A549 (cell line): ENCODE data around the gene CEP128.

Experiments used
- CBX2 ChIP-seq: fragments of 200-600 bp; sonication (generic); IDR thresholded peaks from 2 replicates; pipeline ENCODE4 v1.6.1; 2016; ENCODE audit warnings: low read depth, mild to moderate bottlenecking, borderline replicate concordance
- CEBPB ChIP-seq, 2 experiments: fragments of >200 bp in 1 of 2; sonication (Bioruptor Twin) in 1 of 2; formaldehyde crosslinking in 1 of 2; IDR thresholded peaks; 2 replicates each; pipeline ENCODE4 v1.6.1; 2012 to 2016
- EP300 ChIP-seq, 2 experiments: fragments of >200 bp; sonication (Bioruptor Twin); formaldehyde crosslinking; IDR thresholded peaks; 2 replicates in 1 of 2; 3 replicates in 1 of 2; pipeline ENCODE4 v1.6.1; 2016 to 2017
- NR3C1 ChIP-seq: fragments of >200 bp; sonication (Bioruptor Twin); formaldehyde crosslinking; IDR thresholded peaks from 3 replicates; pipeline ENCODE4 v1.6.1; 2017
- POLR2A ChIP-seq: IDR thresholded peaks from 2 replicates; pipeline ENCODE4 v1.6.1; 2012; ENCODE audit warnings: mild to moderate bottlenecking, low read length
- RAD21 ChIP-seq, 2 experiments: fragments of >200 bp in 1 of 2; sonication (Bioruptor Twin) in 1 of 2; formaldehyde crosslinking in 1 of 2; IDR thresholded peaks in 1 of 2; conservative IDR thresholded peaks in 1 of 2; 2 replicates in 1 of 2; 3 replicates in 1 of 2; pipeline ENCODE4 v1.6.1; 2012 to 2018; ENCODE audit warnings: inconsistent platforms in 1 of 2
- SREBF2 ChIP-seq: fragments of 450-650 bp; IDR thresholded peaks from 2 replicates; pipeline ENCODE4 v1.6.1; 2014; ENCODE audit warnings: mild to moderate bottlenecking, moderate library complexity
- TF ChIP-seq, protein P1 (sequence below): fragments of >200 bp; sonication (Bioruptor Twin); formaldehyde crosslinking; IDR thresholded peaks from 3 replicates; pipeline ENCODE4 v1.5.1; 2016
- TF ChIP-seq, protein P2 (sequence below): IDR thresholded peaks from 2 replicates; pipeline ENCODE4 v1.6.1; 2012
- TF ChIP-seq, protein P3 (sequence below): IDR thresholded peaks from 2 replicates; pipeline ENCODE4 v1.6.1; 2012
- TF ChIP-seq, protein P4 (sequence below): fragments of 200-600 bp; sonication (generic); IDR thresholded peaks from 2 replicates; pipeline ENCODE4 v1.6.1; 2016; ENCODE audit warnings: antibody characterized with exemption, mild to moderate bottlenecking, moderate library complexity
- TF ChIP-seq, protein P5 (sequence below): IDR thresholded peaks from 2 replicates; pipeline ENCODE4 v1.6.1; 2012; ENCODE audit warnings: low read depth, borderline replicate concordance
- TF ChIP-seq, protein P6 (sequence below): fragments of 450-650 bp; IDR thresholded peaks from 2 replicates; pipeline ENCODE4 v1.6.1; 2014; ENCODE audit warnings: antibody characterized with exemption

DNA sequence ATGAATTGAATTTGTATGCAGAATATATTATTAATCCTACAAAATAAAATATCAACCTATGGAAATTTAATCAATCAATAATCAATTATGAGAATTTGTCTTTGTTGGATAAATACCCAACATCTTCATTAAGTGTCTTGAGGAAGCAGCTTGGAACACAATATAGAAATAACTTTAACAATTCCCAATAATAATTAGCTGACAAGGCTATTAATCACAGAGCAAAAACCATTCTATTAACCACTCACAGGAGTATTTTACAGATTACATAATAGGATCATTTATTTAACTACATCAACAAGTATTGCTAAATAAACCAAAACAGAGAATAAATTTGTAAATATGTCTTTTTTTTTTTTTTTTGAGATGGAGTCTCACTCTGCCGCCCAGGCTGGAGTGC, 190.3 kb downstream of the CEP128 start:
- TF ChIP-seq, protein P1, sequence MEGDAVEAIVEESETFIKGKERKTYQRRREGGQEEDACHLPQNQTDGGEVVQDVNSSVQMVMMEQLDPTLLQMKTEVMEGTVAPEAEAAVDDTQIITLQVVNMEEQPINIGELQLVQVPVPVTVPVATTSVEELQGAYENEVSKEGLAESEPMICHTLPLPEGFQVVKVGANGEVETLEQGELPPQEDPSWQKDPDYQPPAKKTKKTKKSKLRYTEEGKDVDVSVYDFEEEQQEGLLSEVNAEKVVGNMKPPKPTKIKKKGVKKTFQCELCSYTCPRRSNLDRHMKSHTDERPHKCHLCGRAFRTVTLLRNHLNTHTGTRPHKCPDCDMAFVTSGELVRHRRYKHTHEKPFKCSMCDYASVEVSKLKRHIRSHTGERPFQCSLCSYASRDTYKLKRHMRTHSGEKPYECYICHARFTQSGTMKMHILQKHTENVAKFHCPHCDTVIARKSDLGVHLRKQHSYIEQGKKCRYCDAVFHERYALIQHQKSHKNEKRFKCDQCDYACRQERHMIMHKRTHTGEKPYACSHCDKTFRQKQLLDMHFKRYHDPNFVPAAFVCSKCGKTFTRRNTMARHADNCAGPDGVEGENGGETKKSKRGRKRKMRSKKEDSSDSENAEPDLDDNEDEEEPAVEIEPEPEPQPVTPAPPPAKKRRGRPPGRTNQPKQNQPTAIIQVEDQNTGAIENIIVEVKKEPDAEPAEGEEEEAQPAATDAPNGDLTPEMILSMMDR = no peak
- TF ChIP-seq, protein P2, sequence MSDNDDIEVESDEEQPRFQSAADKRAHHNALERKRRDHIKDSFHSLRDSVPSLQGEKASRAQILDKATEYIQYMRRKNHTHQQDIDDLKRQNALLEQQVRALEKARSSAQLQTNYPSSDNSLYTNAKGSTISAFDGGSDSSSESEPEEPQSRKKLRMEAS = no peak
- no peak for TF ChIP-seq CEBPB (IDR thresholded peaks at IDR 0.05)
- TF ChIP-seq, protein P3, sequence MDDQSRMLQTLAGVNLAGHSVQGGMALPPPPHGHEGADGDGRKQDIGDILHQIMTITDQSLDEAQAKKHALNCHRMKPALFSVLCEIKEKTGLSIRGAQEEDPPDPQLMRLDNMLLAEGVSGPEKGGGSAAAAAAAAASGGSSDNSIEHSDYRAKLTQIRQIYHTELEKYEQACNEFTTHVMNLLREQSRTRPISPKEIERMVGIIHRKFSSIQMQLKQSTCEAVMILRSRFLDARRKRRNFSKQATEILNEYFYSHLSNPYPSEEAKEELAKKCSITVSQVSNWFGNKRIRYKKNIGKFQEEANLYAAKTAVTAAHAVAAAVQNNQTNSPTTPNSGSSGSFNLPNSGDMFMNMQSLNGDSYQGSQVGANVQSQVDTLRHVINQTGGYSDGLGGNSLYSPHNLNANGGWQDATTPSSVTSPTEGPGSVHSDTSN = no peak
- no peak for TF ChIP-seq POLR2A
- no peak for TF ChIP-seq RAD21 (conservative IDR thresholded peaks at IDR 0.05 in 1 of 2, IDR thresholded peaks at IDR 0.05 in 1 of 2)
- TF ChIP-seq, protein P4, sequence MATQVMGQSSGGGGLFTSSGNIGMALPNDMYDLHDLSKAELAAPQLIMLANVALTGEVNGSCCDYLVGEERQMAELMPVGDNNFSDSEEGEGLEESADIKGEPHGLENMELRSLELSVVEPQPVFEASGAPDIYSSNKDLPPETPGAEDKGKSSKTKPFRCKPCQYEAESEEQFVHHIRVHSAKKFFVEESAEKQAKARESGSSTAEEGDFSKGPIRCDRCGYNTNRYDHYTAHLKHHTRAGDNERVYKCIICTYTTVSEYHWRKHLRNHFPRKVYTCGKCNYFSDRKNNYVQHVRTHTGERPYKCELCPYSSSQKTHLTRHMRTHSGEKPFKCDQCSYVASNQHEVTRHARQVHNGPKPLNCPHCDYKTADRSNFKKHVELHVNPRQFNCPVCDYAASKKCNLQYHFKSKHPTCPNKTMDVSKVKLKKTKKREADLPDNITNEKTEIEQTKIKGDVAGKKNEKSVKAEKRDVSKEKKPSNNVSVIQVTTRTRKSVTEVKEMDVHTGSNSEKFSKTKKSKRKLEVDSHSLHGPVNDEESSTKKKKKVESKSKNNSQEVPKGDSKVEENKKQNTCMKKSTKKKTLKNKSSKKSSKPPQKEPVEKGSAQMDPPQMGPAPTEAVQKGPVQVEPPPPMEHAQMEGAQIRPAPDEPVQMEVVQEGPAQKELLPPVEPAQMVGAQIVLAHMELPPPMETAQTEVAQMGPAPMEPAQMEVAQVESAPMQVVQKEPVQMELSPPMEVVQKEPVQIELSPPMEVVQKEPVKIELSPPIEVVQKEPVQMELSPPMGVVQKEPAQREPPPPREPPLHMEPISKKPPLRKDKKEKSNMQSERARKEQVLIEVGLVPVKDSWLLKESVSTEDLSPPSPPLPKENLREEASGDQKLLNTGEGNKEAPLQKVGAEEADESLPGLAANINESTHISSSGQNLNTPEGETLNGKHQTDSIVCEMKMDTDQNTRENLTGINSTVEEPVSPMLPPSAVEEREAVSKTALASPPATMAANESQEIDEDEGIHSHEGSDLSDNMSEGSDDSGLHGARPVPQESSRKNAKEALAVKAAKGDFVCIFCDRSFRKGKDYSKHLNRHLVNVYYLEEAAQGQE = no peak
- TF ChIP-seq NR3C1 = no peak
- TF ChIP-seq EP300 (IDR thresholded peaks at IDR 0.05) = no peak
- TF ChIP-seq, protein P5, sequence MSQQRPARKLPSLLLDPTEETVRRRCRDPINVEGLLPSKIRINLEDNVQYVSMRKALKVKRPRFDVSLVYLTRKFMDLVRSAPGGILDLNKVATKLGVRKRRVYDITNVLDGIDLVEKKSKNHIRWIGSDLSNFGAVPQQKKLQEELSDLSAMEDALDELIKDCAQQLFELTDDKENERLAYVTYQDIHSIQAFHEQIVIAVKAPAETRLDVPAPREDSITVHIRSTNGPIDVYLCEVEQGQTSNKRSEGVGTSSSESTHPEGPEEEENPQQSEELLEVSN = no peak
- TF ChIP-seq, protein P6, sequence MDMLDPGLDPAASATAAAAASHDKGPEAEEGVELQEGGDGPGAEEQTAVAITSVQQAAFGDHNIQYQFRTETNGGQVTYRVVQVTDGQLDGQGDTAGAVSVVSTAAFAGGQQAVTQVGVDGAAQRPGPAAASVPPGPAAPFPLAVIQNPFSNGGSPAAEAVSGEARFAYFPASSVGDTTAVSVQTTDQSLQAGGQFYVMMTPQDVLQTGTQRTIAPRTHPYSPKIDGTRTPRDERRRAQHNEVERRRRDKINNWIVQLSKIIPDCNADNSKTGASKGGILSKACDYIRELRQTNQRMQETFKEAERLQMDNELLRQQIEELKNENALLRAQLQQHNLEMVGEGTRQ = no peak
- TF ChIP-seq CBX2 = no peak
- TF ChIP-seq SREBF2 = no peak
